T-helper 1 cell treated with Interleukin-12 subunit alpha and Interleukin-12 subunit beta and Interleukin-4 antibody, amounts not matched to agents 30 ng/mL and 1 ng/mL, for 36 hours (primary cell): ENCODE measurements around the gene PDGFB. TPM values are rescaled to one million over a fixed set of nuclear protein-coding genes. Genes with fewer than 3 reads are reported as not detected.

Source experiments
- intact Hi-C: fragments of 100-400 bp; cut with micrococcal nuclease; formaldehyde crosslinking; loops from one replicate; pipeline ENCODE4 v1.15.1; 2024
- total RNA-seq: library from RNA; stranded (reverse); gene quantifications from 2 replicates; pipeline ENCODE4 v1.2.3, GENCODE V29; 2022

The PDGFB gene
- 0.83 and 0.95 TPM in 2 replicates for total RNA-seq

DNA sequence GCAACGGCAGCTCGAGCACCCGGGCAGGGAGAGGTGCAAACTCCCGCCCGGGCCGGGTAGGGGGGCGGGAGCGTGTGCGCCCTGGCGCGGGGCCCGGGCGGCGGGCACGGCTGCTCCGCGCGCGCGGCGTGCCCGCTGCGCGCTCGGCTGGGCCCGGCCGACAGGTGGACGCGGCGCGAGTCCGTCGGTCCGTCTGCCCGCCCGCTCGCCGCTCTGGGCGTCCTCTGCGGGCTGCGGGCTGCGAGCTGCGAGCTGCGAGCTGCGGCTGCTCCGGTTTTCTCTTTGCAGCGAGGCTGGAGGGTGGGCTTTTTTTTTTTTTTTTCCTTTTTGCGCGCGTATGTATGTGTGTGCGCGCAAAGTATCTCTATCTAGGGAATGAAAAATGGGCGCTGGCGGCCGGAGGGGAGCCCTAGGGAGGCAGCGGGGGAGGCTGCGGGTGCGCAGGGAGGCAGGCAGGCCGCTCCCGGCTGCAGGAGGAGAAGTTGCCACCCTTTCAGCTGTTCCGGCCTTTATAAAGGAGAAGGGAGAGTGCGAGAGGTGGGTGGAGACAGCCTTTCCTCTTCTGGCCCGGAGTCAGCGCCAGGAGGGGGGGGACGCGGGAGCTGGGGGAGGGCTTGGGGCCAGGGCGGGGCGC, at the start of gene PDGFB:
TSS of gene PDGFB (minus strand) at position 487 of the 634 bp plus-strand sequence. CDS start 1,019 bp downstream, outside the sequence.
- intact Hi-C loops: no loop called here

DNA sequence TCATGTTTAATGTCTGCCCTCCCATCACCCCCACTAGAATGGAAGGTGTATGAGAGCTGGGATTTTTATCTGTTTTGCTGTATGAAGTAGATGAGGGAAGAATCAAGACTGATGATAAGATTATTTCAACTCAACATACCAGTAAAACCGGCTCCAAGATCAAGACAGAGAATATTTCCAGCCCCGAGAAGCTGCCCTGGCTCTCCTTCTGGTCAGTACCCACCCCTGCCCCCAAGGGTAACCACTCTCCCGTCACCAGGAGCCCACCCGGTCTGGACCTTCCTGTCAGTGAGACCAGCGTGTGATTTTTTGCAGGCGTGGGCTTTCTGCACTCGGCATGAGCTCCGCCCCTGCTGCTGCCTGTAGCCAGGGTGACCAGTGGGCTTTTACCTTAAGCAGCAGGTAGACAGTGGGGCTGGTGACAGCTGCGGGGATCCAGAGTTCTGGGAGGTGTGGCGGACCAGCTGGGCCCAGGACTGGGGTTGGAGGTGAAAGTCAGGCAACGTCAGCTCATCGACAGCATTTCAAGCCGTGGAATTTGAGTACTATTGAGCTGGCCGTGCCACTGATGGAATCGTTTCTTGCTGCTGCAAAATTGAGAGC, 49.1 kb upstream of the PDGFB start:
- intact Hi-C loops: no loop called here

DNA sequence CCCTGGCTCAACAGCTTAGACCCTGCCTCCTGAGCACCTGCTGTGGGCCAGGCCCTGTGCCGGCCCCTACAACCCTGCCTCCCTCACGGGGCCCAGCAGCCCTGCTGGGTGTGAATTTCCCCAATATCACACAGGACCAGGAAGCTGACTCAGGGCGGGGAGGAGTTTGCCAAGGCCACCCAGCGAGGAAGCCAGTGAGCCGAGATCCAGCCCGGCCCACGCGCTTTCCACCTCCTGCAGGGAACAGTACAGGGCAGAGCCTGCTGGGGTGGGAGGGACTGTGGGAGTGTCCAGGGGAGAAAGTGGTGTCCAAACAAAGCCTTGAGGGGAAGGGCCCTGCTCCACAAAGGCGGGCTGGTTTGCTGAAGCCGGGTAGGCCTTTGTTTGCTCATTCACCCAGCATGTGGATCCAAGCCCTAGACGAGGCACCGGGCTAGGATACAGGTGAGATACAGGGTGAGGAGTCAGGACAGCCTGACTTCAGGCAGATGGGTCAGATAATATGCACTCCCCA, 47.8 kb upstream of the PDGFB start:
- intact Hi-C loops: no loop called here

DNA sequence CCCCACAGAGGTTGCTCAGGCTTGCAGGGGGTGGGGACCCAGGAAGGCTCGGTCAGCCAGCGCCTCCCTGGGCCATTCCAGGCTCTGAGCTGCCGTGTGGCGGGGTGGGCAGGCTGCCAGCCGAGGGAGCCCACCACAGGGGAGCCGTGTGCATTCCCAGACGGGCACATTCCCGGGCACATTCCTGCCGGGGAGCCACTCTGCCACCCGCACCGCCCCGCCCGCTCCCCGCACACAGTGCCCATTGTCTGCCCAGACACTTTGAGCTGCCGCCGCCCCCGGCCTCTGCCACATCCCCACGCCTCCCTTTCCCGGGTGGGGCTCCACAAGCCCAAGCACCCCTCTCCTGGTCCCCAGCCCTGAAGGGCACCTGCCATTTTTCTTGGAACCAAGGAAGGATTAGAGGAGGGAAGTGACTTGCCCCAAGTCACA, 47.3 kb upstream of the PDGFB start:
- intact Hi-C loops: no loop called here

DNA sequence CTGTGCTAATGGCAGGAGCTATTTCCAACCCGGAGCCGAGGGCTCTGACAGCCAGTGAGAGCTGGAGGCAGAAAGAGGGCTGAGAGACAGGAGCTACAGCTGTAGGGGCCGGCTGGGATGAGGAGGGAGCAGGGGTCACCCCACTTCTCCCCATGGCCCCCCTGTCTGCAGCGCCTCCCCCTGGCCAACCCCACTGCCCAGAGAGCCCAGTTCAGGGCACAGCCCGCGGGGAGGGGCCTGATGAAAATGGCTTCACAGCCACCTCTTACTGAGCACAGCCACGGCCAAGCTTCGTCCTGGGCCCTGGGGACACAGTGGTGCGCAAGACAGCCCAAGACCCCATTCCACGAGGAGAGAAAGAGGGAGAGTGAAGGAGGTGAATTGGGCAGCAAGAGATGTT, 46.7 kb upstream of the PDGFB start:
- intact Hi-C loops: no loop called here

DNA sequence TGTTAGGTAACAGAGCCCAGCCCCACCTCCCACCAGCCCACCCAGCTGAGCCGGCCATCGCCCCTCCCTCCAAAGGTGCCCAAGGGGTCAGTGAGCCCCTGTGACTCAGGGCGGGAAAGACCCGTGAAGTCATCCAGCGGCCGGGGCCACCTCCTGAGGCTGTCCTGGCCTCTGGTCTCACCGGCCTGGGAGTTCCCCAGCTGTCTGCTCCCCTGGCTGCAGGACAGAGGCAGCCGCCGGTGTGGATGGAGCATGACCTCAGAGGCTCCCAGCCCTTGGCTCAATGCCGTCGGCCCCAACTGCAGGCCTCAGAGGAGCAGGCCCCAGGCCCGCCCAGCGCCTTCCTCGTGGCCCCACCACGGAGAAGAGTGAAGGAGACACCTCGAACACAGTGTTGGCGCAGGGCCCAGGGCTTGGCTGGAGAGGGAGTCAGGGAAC, 46.0 kb upstream of the PDGFB start:
- intact Hi-C loops: no loop called here

DNA sequence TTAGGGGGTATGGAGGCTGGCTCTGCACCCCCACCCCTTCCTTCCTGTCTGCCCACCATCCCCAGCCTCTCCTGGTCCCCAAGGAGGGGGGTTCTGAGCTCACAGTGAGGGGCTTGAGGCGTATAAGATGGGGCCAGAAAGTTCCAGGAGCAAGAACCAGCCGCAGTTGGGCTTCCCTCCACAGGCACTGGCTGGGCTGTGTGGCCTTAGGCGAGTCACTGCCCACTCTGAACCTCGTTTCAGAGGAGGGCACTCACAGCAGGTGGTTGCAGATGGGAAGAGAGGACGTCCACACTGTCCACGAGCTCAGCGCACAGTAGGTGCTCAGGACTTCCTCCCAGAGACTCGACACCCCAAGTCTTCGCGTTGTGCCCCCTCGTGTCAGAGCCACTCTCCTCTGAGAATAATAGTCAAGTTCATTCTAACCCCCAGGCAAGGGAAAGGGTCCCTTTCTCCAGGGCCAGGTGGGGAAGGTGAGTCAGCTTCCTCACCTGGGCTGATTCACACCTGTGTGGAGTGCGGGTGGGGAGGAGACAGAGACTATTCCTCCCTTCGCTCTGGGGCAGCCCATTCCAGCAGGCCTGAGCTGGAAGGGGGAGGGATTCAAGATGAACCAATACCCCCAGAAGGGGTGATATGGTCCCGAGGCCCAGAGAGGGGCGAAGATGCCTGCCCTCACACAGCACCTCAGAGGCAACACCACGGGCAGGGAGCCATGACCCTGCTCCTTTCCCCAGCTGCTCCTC, 45.4 kb upstream of the PDGFB start:
- intact Hi-C loops: no loop called here

DNA sequence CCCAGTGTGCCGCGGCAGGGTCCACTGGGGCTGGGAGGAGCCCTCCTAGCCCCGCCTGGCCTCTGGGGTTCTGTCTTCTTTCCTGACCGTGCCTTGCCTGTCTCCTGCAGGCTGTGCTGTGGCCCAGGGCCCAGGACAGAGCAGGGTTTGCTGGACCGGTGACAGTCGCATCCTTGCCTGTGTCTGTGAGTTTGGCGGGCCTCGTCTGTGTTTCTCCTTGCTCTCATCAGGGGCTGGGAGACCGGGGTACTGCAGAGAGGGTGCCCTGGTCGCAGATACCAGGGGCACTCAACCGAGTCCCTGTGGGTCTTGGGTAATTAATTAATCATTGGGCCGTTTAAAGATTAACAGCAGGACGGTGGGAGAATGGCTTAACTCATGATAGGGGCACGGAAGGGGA, 44.8 kb upstream of the PDGFB start:
- intact Hi-C loops: no loop called here

DNA sequence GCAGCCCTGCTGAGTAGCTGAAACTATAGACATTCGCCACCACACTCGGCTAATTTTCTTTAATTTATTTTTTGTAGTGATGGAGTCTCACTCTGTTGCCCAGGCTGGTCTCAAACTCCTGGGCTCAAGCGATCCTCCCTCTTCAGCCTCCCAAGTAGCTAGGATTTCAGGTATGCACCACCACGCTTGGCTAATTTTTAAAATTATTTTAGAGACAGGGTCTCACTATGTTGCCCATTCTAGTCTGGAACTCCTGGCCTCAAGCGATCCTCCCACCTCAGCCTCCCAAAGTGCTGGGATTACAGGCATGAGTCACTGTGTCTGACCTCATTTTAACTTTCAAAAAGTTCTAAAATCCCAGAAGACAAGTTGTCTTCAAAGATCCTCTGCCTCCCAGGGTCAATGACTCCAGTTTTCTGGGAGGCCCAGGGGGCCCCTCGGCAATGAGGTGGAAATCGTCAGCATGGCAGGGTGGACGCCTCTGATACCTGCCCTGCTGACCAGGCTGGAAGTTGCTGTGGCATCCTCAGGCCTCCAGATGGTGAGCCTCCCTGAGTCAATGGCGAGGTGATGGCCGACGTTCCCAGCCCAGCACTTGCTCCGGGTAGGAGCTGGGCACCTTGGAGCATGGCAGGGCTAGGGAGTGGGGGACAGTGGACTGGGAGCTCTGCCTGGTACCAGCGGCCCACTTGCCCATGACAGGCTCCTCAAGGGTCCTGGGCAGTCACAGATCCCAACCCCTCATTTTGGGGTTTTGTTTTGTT, 43.5 kb upstream of the PDGFB start:
- intact Hi-C loops: no loop called here

DNA sequence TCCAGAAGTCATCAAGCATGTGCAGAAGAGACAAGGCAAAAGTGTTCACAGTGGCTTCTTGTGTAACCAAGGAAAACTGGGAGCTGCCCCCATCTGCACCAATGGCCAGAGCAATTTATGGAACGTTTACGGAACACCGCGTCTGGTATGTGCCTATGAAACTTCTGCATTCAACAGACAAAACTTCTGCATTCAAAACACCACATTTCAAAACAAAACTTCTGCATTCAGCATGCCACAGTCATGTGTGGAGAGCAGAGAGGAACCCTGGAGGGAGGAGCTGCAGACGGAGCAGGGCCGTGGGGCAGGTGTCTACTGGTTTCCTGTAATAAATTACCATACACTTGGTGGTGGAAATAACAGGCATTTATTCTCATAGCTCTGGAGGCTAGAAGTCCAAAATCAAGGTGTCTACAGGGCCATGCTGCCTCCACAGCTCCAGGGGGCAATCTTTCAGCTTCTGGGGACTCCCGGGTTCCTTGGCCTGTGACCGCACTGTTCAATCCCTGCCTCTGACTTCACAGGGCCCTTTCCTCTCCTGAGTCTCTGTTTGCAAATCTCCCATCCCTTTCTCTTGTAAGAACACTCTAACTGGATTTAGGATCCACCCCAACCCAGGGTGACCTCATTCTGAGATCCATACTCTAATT, 42.4 kb upstream of the PDGFB start:
- intact Hi-C loops: no loop called here

DNA sequence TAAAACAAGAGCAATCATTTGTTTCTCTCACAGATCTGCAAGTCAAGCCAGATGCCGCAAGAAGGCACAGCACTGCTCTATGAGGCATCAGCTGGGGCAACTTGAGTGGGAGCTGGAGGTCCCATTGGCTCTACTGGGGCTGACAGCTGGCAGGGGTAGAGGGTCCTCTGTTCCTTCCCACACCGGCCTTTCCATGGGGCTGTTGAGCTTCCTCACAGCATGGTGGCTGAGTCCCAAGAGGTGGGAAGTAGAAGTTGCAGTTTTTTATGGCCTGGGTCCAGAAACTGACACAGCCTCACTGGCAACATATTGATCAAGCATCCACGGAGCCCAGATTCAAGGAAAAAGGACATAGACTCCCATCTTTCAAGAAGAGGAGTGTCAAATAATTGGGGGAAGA, 40.2 kb upstream of the PDGFB start:
- intact Hi-C loops: no loop called here

DNA sequence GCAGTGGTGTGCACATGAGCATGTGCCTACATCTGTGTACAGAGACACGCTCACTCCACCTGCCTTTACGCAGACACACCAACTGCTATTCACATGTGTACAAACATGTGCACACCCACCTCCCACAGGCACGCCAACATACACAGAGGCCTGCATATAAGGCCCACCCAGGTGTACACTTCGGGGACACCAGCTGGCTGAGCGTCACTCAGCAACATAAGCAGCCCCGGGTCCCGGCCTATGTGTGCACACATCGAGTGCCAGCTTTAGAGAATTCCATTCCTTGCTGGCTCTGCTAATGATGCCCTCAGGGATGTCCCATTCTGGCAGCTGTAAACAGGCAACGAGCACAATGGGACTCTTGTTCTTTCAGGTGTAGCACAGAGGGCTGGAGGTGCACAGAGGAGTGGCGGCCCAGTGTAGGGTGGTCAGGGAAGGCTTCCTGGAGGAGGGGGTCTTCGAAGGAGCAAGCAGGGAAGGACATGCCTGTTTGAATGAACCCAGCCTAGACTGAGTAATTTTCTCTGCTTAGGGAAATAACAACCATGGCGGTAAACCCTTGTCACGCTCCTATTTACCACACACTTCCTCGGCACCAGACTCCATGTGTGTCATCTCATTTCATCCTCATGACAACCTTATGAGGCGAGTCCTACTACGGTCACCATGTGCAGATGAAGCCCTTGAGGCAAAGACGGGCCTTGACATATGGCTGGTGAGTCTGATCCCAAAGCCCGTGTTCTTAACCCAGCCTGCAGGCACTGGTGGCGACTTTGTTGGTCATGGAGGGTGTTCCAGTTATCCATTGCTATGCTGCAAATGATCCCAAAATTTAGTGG, 39.6 kb upstream of the PDGFB start:
- intact Hi-C loops: no loop called here

DNA sequence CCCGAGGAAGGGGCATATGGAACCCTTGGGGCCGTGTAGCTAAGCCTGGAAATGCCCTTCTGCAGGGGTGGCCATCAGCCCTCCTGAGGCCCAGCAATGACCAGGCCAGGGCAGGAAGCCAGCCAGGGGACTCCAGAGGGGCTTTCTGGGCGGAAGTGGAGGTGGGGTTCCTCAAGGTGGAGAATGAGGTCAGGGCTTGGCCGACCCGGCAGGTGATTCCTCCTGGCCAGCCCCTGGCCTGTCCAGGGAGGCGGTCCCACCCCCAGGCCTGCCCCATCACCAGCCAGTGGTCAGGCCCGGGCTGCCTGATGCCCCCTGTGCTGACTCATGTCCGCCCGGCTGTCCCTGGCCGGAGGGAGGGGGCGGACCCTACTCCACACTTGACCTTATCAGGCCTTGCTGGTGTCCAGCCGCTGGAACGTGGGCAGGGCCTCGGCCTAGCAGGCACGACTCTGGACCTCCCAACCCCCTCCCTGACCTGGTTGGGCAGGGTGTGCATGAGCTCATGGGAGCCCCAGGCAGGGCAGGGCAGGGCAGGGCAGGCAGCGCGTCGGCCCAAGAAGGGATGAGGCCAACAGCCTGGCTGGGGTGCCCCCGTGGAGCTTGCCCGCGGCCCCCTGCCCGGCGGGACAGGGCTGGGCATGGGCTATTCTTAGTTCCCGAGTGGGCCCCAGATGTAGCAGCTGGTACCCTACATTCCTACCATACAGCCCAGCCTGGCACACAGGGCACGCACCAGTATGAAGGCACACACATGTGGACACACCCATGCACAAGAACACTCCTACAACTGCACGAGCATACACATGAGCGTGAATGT, 38.8 kb upstream of the PDGFB start:
- intact Hi-C loops: no loop called here

DNA sequence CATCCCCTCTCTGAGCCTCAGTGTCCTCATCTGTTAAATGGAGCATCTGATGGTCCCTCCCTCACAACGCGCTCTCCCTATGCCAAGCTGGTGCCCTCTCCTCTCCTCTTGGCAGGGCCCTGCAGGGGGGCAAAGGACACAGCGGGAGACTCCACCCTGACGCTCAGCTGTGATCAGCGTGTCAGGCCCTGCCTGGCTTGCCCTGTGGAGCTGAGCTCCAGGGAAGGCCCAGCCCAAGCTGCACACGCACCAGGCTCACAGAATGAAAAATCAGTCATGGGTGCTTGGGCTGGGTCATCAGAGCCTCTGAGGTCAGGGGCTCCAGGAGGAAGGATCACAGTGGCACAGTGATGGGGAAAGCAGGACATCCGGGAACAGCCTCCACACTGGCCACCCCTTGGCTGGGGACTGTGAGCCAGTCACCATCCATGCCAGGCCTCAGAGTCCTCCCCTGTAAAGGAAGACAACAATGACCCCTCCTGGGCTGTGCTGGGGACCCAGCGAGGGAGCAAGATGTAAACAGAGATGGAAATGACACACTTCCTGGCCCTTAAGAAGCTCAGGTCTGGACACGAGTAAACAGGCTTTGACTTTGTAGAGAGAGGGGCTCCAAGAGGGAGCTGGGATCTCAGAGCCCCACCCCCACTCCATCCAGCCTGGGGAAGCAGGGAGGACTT, 38.0 kb upstream of the PDGFB start:
- intact Hi-C loops: no loop called here

DNA sequence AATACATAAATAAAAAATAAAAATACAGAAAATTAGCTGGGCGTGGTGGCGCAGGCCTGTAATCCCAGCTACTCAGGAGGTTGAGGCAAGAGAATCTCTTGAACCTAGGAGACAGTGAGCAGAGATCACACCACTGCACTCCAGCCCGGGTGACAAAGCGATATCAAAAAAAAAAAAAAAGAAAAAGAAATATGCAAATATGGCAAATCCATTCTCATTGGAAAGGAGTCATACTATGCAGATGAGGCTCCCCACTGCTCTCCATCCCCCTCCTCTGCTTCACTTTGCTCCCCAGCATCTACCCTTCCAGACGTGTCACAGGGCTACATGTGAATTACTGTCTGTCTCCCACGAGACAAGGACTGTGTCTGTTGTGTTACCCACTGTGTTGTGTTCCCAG, 36.3 kb upstream of the PDGFB start:
- intact Hi-C loops: no loop called here

DNA sequence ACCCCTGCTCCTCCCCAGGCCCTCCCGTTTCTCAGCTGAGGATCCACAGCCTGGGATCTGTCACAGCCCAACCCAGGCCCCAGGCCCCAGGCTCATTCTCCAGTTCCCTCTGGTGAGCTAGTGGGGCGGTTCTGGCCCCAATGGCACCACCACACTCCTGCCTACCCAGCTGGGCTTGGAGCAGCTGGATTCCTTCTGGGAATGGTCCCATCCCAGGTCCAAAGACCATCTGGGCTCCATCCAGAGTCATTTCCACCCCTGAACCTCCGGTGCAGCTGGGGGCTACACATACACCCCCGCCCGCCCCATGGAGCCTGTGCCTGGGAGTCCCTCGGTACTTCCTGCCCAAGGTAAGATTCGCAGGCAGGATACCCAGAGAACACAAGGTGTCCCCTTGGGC, 35.5 kb upstream of the PDGFB start:
- intact Hi-C loops: no loop called here

DNA sequence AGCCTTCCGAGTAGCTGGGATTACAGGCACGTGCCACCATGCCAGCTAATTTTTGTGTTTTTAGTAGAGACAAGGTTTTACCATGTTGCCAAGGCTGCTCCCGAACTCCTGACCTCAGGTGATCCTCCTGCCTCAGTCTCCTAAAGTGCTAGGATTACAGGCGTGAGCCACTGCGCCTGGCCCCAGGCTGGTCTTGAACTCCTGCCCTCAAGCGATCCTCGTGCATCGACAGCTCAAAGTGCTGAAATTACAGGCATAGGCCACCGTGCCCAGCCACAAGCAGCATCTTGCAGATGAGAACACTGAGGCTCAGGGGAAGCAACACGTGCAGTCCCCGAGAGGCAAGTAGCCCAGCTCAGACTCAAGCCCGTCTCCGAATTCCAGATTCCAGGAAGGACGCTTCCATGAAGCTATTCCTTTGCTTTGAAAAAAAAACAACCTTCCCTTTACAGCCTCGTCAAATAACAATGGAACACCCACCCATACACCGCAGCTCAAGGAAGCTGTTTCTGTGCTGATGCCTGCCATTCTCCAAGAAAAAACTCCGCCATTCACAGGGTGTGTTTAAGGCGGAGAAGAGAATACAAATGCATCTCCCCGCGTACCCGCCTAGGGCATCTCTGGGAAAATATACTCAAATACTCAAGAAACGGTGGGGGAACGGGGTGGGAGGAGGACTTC, 34.5 kb upstream of the PDGFB start:
- intact Hi-C loops: no loop called here

DNA sequence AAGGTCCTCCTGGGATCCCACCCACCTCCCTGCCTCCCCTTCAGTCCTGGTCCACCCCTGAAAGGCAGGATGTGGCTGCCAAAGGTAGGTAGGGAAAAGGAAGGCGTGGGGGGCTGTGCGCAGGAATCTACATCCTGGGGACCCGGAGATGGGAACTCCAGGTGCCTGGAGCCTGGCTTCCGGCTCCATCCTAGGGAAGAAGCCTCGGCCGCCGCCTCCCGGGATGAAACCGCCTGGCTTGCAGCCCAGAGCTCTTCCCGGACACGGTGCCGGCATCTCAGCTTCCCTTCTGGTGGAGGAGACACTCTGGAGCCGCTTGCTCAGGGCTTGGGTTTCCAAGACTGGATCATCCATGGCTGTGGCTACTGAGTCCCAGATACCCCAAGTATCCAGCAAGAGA, 33.3 kb upstream of the PDGFB start:
- intact Hi-C loops: no loop called here
